ENCODE data around the gene EIF4E2.

GRCh38 chr2:232571026-232571474 lies 20.6 kb downstream of the EIF4E2 start:
- no peak for TF ChIP-seq CTCF (IDR thresholded peaks at IDR 0.05; ENCODE audit: insufficient read depth, low read depth, low read length)
- TF ChIP-seq EZH2 (IDR thresholded peaks at IDR 0.05; ENCODE audit: insufficient read depth, low read length): no peak

Data from astrocyte (in vitro differentiated cells and primary cell).